Heart left ventricle (tissue), 13 donors: ENCODE data around the gene CPLANE2.

Source experiments
- POLR2A ChIP-seq, 2 donors: fragments of 450-650 bp; IDR thresholded peaks; one replicate each; pipeline ENCODE4 v1.6.1; 2017; ENCODE audit warnings: antibody characterized with exemption in 2 of 2, mild to moderate bottlenecking in 2 of 2, moderate library complexity in 2 of 2
- TF ChIP-seq, protein P1 (sequence below), 12 donors: fragments of 200-600 bp; sonication (generic) in 4 of 12; IDR thresholded peaks; one replicate each; pipeline versions ENCODE4 v1.5.0 to v1.8.0; 2018 to 2022; ENCODE audit warnings: antibody characterized with exemption in 12 of 12, mild to moderate bottlenecking in 5 of 12
- donor health status: ischemic (EF 13 %, LVEDD 7.1; RV severe dilation, severe dysfunction).
- donor health status: DM: no; HTN: yes; CAD: no.
- donor health status: DM: no; HTN: no; CAD: no.
- donor health status: ischemic (EF 25% LVEDD 6.9; RV normal size, moderate dysfunction).
- donor health status: ischemic (EF 25% LVEDD 5.7; RV mildly dilated, moderate dysfunction).
- donor health status: ischemic (EF 35%, LVEDD 5.7; RV mildly dilated, moderate dysfunction).
- donor health status: nonischemic (EF 11% LVEDD 7.7; RV severe dilation, severe dysfunction).
- donor health status: DM: yes; HTN: yes; CAD: no.
- donor health status: PGD.
- donor health status: ischemic (EF 29% LVEDD 5.4; RV normal size, mild dysfunction).
- donor health status: nonischemic (EF 23%, LVEDD 6.1; RV moderate dilation, normal function).

DNA sequence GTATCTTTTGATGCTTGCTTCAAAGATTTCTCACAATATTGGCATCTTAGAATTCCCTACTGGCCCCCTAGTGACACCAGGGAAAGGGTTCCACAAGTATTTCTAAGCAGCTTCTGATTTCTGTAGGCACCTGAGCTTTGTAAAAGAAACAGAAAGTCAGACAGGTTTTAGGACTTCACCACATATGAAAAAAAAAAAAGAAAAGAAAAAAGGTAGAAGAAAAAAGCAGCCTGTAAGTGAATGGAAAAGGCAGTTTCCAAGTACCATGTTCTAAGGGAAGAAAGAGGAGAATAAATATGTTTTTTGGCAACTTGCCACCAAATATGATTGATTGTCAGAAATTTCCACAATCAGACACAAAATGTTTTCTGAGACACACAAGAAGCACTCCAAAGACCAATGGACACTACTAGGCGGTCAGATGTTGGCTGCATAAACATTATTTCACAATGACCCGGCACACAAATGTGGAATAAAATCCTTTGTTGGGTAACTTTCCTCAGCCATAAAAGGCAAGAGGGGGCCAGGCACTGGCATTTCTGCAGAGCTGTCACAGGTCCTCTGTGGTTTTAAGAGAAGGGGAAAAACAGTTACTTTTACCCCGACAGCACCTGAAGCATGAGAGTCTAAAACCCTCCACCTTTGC, 12.7 kb upstream of the CPLANE2 start:
- TF ChIP-seq, protein P1, sequence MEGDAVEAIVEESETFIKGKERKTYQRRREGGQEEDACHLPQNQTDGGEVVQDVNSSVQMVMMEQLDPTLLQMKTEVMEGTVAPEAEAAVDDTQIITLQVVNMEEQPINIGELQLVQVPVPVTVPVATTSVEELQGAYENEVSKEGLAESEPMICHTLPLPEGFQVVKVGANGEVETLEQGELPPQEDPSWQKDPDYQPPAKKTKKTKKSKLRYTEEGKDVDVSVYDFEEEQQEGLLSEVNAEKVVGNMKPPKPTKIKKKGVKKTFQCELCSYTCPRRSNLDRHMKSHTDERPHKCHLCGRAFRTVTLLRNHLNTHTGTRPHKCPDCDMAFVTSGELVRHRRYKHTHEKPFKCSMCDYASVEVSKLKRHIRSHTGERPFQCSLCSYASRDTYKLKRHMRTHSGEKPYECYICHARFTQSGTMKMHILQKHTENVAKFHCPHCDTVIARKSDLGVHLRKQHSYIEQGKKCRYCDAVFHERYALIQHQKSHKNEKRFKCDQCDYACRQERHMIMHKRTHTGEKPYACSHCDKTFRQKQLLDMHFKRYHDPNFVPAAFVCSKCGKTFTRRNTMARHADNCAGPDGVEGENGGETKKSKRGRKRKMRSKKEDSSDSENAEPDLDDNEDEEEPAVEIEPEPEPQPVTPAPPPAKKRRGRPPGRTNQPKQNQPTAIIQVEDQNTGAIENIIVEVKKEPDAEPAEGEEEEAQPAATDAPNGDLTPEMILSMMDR (IDR thresholded peaks at IDR 0.05) = no peak
- no peak for TF ChIP-seq POLR2A (IDR thresholded peaks at IDR 0.05)
